Natural killer cell (primary cell): ENCODE results near the gene CLDN8. TPM values are rescaled to one million over a fixed set of nuclear protein-coding genes. Genes with fewer than 3 reads are reported as not detected.

ENCODE experiments used
- ATAC-seq, 3 donors: fragments of 150-1000 bp in 2 of 3; fragments of 200-7000 bp in 1 of 3; cut with Tn5 transposase; 1 replicate in 1 of 3; 2 replicates in 2 of 3; pipeline ENCODE4 v1.10.0; 2021; ENCODE audit warnings: mild to moderate bottlenecking in 2 of 3, moderate library complexity in 2 of 3
- DNase-seq, 2 donors: peaks; one replicate each; pipeline versions ENCODE4 v3.0.0 to v3.0.0-alpha.2; 2013 to 2021; ENCODE audit warnings: mixed read lengths in 1 of 2
- H3K27ac ChIP-seq: one replicate; pipeline ENCODE4 v1.5.1; 2013; ENCODE audit warnings: mild to moderate bottlenecking, low read length
- H3K27me3 ChIP-seq: one replicate; pipeline ENCODE4 v1.6.1; 2013; ENCODE audit warnings: low read length; ENCODE audit not compliant: control insufficient read depth, insufficient read depth
- H3K36me3 ChIP-seq: one replicate; pipeline ENCODE4 v1.6.1; 2013; ENCODE audit warnings: low read length; ENCODE audit not compliant: control insufficient read depth, insufficient read depth
- H3K4me1 ChIP-seq: one replicate; pipeline ENCODE4 v1.6.1; 2013; ENCODE audit warnings: low read length; ENCODE audit not compliant: control insufficient read depth, insufficient read depth
- H3K4me3 ChIP-seq: one replicate; pipeline ENCODE4 v1.5.1; 2013; ENCODE audit warnings: low read length
- H3K9me3 ChIP-seq: one replicate; pipeline ENCODE4 v1.6.1; 2013; ENCODE audit warnings: low read length; ENCODE audit not compliant: control insufficient read depth, insufficient read depth
- H3K27ac Mint-ChIP-seq, 2 donors: one replicate each; pipeline ENCODE4 v1.8.0; 2022; ENCODE audit warnings: mild to moderate bottlenecking in 2 of 2, mixed read lengths in 2 of 2, moderate library complexity in 1 of 2
- H3K27me3 Mint-ChIP-seq, 2 donors: one replicate each; pipeline ENCODE4 v1.8.0; 2022; ENCODE audit warnings: low read depth in 2 of 2, mixed read lengths in 2 of 2
- H3K36me3 Mint-ChIP-seq: one replicate; pipeline ENCODE4 v1.8.0; 2022; ENCODE audit warnings: mixed read lengths
- H3K4me1 Mint-ChIP-seq, 2 donors: one replicate each; pipeline ENCODE4 v1.8.0; 2022; ENCODE audit warnings: mixed read lengths in 2 of 2
- H3K4me3 Mint-ChIP-seq: one replicate; pipeline ENCODE4 v1.8.0; 2022; ENCODE audit warnings: mild to moderate bottlenecking, moderate library complexity, mixed read lengths
- H3K9me3 Mint-ChIP-seq, 2 donors: one replicate each; pipeline ENCODE4 v1.8.0; 2022; ENCODE audit warnings: mixed read lengths in 2 of 2
- WGBS: methylation state at CpG from one replicate; pipeline ENCODE4 v1.1.7; 2013; ENCODE audit warnings: missing lambda C conversion rate; ENCODE audit not compliant: insufficient coverage; 5-methylcytosine and 5-hydroxymethylcytosine counted together
- intact Hi-C: fragments of 100-400 bp; cut with micrococcal nuclease; formaldehyde crosslinking; loops from one replicate; pipeline ENCODE4 v1.14.2; 2022
- total RNA-seq, 4 donors: library from RNA; stranded (reverse); fragments of 120-200 nt in 1 of 4; gene quantifications; one replicate each; pipeline versions ENCODE4 v1.2.3 to v1.2.4, GENCODE V29; 2013 to 2022
- TF ChIP-seq, protein P1 (sequence below): fragments of 200-600 bp; IDR thresholded peaks from one replicate; pipeline ENCODE4 v1.8.0; 2022; ENCODE audit warnings: antibody characterized with exemption

Gene CLDN8
- not detected for total RNA-seq
- not detected for total RNA-seq (2013)

DNA sequence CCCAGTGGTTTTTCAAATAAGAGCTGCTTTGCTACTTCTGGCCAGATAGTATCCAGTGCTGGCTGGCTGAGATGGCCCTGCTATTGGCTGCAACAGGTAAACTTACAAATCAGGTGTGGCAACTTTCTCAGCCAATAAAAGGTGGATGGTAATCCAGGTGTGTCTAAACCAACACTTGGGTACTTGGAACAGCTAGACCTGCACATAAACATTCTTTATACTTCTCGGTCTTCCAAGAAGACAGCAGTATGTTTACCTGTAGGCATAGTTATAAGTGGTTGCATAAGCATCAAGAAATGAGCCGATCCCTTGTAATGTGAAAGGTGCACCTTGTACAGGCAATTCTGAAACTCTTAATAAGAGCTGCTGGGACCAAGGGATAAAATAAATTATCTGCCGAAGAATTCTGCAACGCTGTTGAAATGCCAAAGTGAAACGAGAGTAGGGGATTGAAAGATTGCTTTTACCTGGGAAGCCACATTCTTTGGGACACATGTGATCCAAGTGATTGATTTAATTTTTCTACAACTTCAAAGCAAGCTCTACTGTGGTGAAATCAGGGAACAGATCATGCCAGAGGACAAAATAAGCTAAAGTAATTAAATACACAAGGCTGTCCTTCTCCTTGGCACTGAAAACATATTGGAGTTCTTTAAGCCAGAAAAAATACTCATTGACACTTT lies at the start of gene CLDN8:
CLDN8 (minus strand) TSS at position 57 of the 683 bp plus-strand sequence. CDS start 172 bp downstream, outside the sequence.
- no peaks in the 10 kb centered on the region for H3K27me3 ChIP-seq
- peaks cover 5% of the 10 kb centered on the region for H3K36me3 Mint-ChIP-seq
- no peak for DNase-seq
- WGBS, result 96% methylated on average over 4 of the region's 5 CpGs
- no peaks in the 10 kb centered on the region for H3K9me3 ChIP-seq
- H3K4me1 ChIP-seq, result no peaks in the 10 kb centered on the region
- H3K36me3 ChIP-seq, result no peaks in the 10 kb centered on the region
- no peaks in the 10 kb centered on the region for H3K27me3 Mint-ChIP-seq
- H3K27ac Mint-ChIP-seq, result no peak within 1 kb of the TSS
- no peak within 1 kb of the TSS for H3K4me3 Mint-ChIP-seq
- no peak within 1 kb of the TSS for H3K4me3 ChIP-seq
- ATAC-seq, result no peak
- TF ChIP-seq, protein P1, sequence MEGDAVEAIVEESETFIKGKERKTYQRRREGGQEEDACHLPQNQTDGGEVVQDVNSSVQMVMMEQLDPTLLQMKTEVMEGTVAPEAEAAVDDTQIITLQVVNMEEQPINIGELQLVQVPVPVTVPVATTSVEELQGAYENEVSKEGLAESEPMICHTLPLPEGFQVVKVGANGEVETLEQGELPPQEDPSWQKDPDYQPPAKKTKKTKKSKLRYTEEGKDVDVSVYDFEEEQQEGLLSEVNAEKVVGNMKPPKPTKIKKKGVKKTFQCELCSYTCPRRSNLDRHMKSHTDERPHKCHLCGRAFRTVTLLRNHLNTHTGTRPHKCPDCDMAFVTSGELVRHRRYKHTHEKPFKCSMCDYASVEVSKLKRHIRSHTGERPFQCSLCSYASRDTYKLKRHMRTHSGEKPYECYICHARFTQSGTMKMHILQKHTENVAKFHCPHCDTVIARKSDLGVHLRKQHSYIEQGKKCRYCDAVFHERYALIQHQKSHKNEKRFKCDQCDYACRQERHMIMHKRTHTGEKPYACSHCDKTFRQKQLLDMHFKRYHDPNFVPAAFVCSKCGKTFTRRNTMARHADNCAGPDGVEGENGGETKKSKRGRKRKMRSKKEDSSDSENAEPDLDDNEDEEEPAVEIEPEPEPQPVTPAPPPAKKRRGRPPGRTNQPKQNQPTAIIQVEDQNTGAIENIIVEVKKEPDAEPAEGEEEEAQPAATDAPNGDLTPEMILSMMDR, result no peak
- peaks cover 3% of the 10 kb centered on the region in 2 donors for H3K9me3 Mint-ChIP-seq
- H3K4me1 Mint-ChIP-seq, result no peaks in the 10 kb centered on the region
- no peak within 1 kb of the TSS for H3K27ac ChIP-seq
- intact Hi-C loops, result no loop called here

DNA sequence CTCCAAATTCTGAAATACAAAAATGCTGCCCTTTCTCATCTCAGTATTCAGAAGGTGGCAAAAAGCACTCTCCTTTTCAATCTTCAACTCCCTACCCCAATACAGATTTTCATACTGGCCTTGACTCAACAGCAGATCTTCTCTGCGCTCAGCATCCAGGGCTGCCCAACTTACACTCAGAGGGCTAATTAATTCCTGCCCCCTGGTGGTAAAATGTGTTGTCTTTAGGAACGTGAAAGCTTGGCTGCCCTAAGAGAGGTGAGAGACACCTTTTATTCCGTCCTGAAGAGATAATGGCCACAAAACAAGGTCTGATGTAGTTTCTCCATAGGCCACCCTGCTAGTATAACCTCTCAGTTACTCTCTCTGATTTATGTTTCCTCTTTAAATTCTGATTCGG lies 41.9 kb upstream of the CLDN8 start:
- DNase-seq, result no peak

DNA sequence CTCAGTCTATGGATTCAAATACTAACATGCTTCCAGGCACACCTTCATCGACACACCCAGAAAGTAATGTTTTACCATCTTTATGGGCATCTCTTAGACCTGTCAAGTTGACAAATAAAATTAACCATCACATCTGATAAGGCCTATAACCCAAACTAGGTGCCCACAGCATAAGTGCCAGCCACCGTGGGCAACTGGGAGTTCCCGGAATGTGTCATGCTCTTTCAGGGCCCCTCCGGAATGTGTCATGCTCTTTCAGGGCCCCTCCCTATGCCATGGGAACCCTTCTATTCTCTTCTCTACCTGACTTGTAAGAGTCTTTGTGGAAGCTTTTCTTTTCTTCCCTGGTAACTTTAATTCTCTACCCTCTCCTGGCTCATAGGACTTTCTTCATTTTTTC lies 40.2 kb upstream of the CLDN8 start:
- no peaks in the 10 kb centered on the region for H3K4me1 Mint-ChIP-seq
- 96% methylated on average over 4 of the region's 4 CpGs for WGBS
- no peak overlapping the region for H3K4me3 Mint-ChIP-seq
- Histone ChIP-seq H3K36me3 (no peaks in the 10 kb centered on the region), H3K4me1 (no peaks in the 10 kb centered on the region), H3K27ac (no peak overlapping the region), H3K9me3 (peaks cover 3% of the 10 kb centered on the region), H3K4me3 (no peak overlapping the region), H3K27me3 (no peaks in the 10 kb centered on the region)
- DNase-seq (no peak), ATAC-seq (no peak)
- no peak overlapping the region for H3K27ac Mint-ChIP-seq
- no peaks in the 10 kb centered on the region for H3K36me3 Mint-ChIP-seq
- peaks cover 10 to 18% of the 10 kb centered on the region in 2 donors for H3K9me3 Mint-ChIP-seq
- TF ChIP-seq, protein P1, result no peak
- intact Hi-C loops, result no loop called here
- H3K27me3 Mint-ChIP-seq, result no peaks in the 10 kb centered on the region

More for the DNA sequence above, 41.9 kb upstream of the CLDN8 start:
- Histone ChIP-seq H3K4me1 (no peaks in the 10 kb centered on the region), H3K36me3 (no peaks in the 10 kb centered on the region), H3K9me3 (peaks cover 3% of the 10 kb centered on the region), H3K4me3 (no peak overlapping the region), H3K27me3 (no peaks in the 10 kb centered on the region), H3K27ac (no peak overlapping the region)
- no peaks in the 10 kb centered on the region for H3K36me3 Mint-ChIP-seq
- H3K9me3 Mint-ChIP-seq, result peaks cover 10 to 18% of the 10 kb centered on the region in 2 donors
- H3K4me3 Mint-ChIP-seq, result no peak overlapping the region
- no peak for ATAC-seq
- H3K27me3 Mint-ChIP-seq, result no peaks in the 10 kb centered on the region
- H3K27ac Mint-ChIP-seq, result no peak overlapping the region
- intact Hi-C loops, result no loop called here
- TF ChIP-seq, protein P1, result no peak
- 91% methylated on average over 4 of the region's 4 CpGs for WGBS
- no peaks in the 10 kb centered on the region for H3K4me1 Mint-ChIP-seq

DNA sequence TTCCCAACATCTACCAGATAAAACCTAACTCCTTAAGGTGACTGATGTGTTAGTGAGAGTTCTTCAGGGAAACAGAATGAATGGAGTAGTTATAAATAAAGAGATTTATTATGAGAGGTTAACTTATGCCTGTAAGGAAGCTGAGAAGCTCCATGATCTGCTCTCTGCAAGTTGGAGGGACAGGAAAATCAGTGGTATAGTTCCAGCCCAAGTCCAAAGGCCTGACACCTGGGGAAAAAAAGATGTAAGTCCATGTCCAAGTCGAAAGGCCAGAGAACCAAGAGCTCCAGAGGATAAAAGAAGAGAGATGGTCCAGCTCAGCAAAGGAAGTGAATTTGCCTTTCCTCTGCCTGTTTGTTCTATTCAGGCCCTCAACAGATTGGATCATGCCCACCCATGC lies 39.8 kb upstream of the CLDN8 start:
- no peaks in the 10 kb centered on the region for H3K36me3 Mint-ChIP-seq
- Histone ChIP-seq H3K27ac (no peak overlapping the region), H3K36me3 (no peaks in the 10 kb centered on the region), H3K27me3 (no peaks in the 10 kb centered on the region), H3K4me1 (no peaks in the 10 kb centered on the region), H3K9me3 (peaks cover 3% of the 10 kb centered on the region), H3K4me3 (no peak overlapping the region)
- TF ChIP-seq, protein P1, result no peak
- DNase-seq, result no peak
- no peak for ATAC-seq
- 66% methylated on average over 1 of the region's 1 CpG for WGBS
- H3K4me3 Mint-ChIP-seq, result no peak overlapping the region
- peaks cover 10 to 18% of the 10 kb centered on the region in 2 donors for H3K9me3 Mint-ChIP-seq
- no peak overlapping the region for H3K27ac Mint-ChIP-seq
- H3K27me3 Mint-ChIP-seq, result no peaks in the 10 kb centered on the region
- intact Hi-C loops, result no loop called here
- H3K4me1 Mint-ChIP-seq, result no peaks in the 10 kb centered on the region
